ENCODE data around the gene ERCC1.
A peak's percentile ranks its signal among the peaks of the same experiment; 100 is the strongest.

The ERCC1 gene

GRCh38 chr19:45423589-45424190 is at the start of gene ERCC1:
ERCC1 (minus strand) TSS chr19:45423917; CDS start chr19:45423374, 543 bp downstream.
- DNase-seq (ENCODE audit: low read depth) = peak; percentile 78

DNA sequence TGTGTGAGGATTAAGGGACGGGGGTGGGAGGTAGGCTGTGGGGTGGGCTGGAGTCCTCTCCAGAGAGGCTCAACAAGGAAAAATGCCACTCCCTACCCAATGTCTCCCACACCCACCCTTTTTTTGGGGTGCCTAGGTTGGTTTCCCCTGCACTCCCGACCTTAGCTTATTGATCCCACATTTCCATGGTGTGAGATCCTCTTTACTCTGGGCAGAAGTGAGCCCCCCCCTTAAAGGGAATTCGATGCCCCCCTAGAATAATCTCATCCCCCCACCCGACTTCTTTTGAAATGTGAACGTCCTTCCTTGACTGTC is 49.6 kb upstream of the ERCC1 start:
- no peak for DNase-seq (ENCODE audit: low read depth)

GRCh38 chr19:45472563-45473366 is 49.0 kb upstream of the ERCC1 start:
- no peak for DNase-seq (ENCODE audit: low read depth)

DNA sequence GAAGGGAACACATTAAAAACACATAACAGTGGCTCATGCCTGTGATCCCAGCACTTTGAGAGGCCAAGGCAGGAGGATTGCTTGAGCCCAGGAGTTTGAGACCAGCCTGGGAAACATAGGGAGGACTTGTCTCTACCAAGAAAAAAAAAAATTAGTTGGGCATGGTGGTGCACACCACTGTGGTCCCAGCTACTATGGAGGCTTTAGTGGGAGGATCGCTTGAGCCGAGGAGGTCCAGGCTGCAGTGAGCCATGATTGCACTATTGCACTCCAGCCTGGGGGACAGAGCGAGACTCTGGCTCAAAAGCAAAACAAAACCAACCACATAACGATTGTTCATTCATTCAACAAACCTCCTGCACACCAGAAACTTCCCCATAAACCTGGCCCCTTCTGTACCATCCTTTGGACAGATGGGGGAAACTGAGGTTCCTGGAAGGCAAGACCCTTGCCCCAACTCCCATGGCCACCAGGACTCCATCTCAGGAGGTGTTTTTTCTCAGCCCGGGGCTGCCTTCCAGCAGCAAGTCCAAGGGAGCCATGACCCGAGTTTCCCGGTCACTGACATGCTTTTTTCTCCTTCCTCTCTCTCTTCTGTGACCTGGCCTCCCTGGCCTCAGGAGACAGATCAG is 48.3 kb upstream of the ERCC1 start:
- DNase-seq (ENCODE audit: low read depth) = no peak

DNA sequence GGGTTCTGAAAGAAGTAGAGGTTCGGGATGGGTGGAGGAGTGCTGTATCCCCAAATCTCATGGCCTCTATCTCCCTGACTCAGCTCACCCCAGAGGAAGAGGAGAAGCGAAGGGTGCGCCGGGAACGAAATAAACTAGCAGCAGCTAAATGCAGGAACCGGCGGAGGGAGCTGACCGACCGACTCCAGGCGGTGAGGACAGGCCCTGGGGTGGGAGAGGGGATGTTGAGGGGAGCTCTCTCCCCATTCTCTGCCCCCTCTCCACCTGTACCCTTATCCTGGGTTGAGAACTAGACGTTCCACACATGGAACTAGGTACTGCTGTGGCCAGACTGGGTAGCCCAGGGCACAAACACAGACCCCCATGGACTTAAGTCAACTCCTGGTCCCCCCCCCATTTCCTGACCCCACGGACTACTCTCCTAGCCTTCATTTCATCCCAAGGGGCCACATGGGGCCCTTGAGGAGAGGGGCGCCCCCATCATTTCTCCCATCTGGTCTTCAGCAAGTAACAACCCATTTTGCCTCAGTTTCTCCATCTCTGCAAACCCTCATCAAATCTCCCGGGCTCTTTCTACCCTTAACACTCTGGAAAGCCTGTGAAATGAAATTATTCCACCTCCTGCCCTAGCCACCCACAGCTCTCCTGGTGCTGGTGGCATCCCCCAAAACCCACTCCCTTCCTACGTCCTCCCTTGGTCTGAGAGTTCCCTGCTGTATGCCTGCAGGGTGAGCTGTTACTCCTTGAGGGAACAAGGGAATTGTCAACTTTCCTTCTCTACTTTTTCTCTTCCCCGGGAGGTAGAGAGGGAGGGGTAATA is 47.6 kb upstream of the ERCC1 start:
- no peak for DNase-seq (ENCODE audit: low read depth)

- DNase-seq (ENCODE audit: low read depth) = no peak
Measured at GRCh38 chr19:45470762-45471081, 47.0 kb upstream of the ERCC1 start.

GRCh38 chr19:45469945-45470761 is 46.4 kb upstream of the ERCC1 start:
- DNase-seq (ENCODE audit: low read depth) = no peak

GRCh38 chr19:45469132-45469944 is 45.6 kb upstream of the ERCC1 start:
- DNase-seq (ENCODE audit: low read depth) = peak; percentile 91

- no peak for DNase-seq (ENCODE audit: low read depth)
Measured at GRCh38 chr19:45468803-45469131, 45.0 kb upstream of the ERCC1 start.

DNA sequence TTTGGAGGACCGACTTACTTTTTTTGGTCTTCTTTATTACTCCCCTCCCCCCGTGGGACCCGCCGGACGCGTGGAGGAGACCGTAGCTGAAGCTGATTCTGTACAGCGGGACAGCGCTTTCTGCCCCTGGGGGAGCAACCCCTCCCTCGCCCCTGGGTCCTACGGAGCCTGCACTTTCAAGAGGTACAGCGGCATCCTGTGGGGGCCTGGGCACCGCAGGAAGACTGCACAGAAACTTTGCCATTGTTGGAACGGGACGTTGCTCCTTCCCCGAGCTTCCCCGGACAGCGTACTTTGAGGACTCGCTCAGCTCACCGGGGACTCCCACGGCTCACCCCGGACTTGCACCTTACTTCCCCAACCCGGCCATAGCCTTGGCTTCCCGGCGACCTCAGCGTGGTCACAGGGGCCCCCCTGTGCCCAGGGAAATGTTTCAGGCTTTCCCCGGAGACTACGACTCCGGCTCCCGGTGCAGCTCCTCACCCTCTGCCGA is 44.5 kb upstream of the ERCC1 start:
- no peak for DNase-seq (ENCODE audit: low read depth)

DNA sequence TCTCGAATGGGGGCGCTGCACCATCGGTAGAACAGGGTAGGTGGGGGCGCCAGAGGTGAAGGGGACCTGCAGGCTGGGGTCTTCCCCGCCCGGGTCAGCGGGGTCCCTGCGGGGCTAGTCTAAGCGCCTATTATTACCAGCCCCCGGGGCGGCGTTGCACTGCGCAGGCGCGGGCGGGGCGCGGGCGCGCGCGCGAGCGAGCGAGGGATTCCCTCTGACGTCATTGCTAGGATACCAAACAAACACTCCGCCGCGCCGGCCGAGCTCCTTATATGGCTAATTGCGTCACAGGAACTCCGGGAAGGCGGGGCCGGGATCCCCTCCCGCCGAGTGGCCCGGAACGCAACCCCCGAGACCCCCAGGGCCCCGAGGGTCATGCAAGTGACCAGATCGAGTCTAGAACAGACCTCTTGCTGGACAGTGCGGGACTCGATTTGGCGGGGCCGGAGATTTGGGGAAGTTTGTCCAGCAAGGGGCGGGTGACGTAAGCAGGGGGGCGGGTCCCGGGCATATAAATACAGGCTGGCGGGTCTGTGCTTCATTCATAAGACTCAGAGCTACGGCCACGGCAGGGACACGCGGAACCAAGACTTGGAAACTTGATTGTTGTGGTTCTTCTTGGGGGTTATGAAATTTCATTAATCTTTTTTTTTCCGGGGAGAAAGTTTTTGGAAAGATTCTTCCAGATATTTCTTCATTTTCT is 43.9 kb upstream of the ERCC1 start, which contains the start of gene FOSB:
FOSB (plus strand) TSS at position 541 of the 703 bp plus-strand sequence. CDS start 591 bp downstream, outside the sequence.
- DNase-seq (ENCODE audit: low read depth) = peak; percentile 91

DNA sequence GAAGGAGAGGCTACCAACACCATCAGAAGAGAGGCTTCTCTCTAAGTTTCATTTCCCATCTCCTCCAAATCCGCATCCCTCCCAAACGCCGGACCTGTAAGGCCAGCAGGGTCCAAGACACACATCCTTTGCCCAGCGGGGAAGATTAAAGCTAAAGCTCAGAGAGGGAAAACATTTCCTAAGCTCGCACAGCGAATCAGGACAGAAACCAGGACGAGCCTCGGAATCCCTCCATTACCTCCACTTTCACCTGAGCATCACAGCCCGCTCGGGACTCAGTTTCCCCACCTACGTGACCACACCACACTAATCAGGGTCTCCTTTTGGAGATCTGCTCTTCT is 43.4 kb upstream of the ERCC1 start:
- no peak for DNase-seq (ENCODE audit: low read depth)

DNA sequence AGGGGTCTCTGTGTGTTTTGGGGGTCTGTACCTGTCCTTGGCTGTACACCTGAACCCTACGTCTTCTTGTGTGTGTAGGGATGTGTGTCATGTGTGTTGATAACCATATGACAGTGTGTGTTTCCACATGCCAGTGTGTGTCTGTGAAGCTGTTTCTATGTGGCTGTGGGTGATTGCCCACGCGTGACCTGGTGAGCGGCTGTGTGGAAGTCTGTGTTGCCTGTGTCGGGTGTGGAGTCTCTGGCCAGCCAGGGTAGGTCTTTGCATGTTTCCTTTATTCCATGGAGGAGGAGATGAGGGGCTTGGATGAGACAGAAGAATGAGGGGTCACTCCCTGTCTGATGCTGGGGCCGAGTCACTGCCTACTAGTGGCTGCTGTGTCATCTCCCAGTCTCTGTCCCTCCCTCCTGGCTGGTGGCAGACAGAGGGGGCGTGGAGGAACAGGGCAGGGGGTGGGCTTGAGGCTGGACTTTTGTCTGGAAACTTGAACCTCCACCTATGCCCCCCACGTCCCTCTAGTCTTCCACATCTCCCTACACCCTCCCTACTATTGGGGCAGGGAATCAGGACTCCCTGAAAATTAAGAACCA is 41.2 kb upstream of the ERCC1 start:
- DNase-seq (ENCODE audit: low read depth) = no peak

GRCh38 chr19:45464274-45464673 is 40.6 kb upstream of the ERCC1 start:
- no peak for DNase-seq (ENCODE audit: low read depth)

DNA sequence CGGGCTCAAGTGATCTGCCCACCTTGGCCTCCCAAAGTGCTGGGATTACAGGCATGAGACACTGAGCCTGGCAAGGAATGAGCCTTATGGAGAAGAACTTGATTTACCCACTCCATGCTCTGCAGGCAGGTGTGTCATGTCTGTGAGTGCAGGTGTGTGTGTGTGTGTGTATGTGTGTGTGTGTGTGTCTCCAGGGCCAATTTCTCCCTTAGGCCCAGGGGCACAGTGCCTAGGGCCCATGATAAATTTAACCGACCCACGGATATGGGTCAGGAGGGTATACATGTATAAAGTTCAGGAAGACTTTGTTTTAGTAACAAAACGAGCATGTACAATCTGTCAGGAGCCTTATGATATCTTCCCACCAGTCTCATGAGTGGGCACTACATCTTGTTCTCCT is 39.5 kb upstream of the ERCC1 start:
- DNase-seq (ENCODE audit: low read depth) = no peak

DNA sequence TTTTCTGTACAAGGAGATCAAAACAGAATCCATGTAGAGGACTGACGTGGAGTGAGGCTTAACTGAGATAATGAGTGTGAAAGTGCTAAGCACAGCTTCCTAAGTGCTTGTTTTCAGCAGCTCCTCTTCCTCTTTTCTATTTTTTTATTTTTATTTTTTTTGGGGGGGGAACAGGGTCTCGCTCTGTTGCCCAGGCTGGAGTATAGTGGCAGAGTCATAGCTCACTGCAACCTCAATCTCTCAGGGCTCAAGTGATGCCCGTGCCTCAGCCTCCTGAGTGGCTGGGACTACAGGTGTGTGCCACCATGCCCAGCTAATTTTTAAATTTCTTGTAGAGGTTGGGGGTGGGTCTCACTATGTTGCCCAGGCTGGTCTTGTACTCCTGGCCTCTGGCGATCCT is 38.5 kb upstream of the ERCC1 start:
- no peak for DNase-seq (ENCODE audit: low read depth)

- DNase-seq (ENCODE audit: low read depth) = no peak
Measured at GRCh38 chr19:45460807-45461347, 37.2 kb upstream of the ERCC1 start.

DNA sequence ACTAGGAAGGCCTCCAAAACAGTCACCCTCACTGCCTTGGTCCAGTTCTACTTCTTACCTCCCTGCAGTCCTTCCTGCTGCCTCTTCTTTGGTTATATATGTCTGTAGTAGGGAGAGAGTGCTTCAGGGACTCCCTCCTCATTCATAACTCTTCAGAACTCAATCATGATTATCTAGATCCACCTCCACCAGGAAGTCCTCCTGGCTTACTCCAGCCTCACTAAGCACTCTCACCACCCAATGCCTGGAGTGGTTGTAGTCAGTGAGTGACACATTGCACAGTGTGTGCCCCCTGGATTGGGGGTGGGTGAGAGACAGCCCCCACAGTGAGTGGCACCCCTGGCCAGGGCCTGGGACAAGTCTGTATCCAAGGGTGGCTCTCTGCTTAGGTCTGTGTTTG is 34.1 kb upstream of the ERCC1 start:
- DNase-seq (ENCODE audit: low read depth) = no peak

- DNase-seq (ENCODE audit: low read depth) = no peak
Measured at GRCh38 chr19:45456500-45456815, 32.7 kb upstream of the ERCC1 start.

Data from activated T-cell treated with anti-CD3 and anti-CD28 coated beads for 24 hours (primary cell).